HG02981 (cell line): ENCODE data around the gene MMD2.

Experiments
- ATAC-seq: cut with Tn5 transposase; IDR thresholded peaks from one replicate; pipeline ENCODE4 v1.9.1; 2021; ENCODE audit warnings: mild to moderate bottlenecking, moderate library complexity; ENCODE audit not compliant: unreplicated experiment

The MMD2 gene

DNA sequence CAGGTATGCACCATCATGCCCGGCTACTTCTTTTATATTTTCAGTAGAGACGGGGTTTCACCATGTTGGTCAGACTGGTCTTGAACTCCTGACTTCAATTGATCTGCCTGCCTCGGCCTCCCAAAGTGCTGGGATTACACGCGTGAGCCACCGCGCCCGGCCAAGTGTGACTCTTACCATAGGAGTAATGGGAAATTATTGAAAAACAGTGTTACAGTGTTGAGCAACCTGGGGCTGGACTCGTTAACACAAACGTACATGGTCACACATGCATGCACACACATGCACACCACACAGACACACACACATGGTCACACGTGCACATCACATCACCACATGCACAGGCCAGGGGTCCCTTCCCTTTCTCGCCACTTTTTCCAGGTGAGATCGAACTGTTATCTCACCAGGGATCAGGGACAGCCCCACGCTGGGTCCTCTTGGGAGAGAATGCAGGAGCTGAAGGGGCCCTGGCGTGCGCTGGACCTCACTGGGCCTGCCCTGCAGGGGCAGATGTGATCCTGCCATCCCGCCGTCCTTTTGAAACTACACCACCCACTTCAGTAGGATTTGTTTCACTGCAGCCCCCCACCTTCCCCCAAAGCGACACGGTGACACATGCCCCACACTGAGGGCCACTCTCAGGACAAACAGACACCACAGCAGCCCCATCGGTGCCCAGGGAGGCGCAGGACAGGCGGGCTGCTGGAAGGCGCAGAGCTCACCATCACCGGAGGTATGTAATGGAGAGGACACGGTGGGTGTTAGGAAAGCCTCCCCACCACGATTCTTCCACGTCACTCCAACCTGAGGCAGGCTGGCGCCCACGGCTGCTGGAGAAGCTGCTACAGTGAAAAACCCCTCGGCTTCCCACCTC, 85.7 kb downstream of the MMD2 start:
- no peak for ATAC-seq

GRCh38 chr7:4871930-4872675, 86.9 kb downstream of the MMD2 start:
- no peak for ATAC-seq

- no peak for ATAC-seq
Measured at GRCh38 chr7:4871056-4871680, 87.8 kb downstream of the MMD2 start.

DNA sequence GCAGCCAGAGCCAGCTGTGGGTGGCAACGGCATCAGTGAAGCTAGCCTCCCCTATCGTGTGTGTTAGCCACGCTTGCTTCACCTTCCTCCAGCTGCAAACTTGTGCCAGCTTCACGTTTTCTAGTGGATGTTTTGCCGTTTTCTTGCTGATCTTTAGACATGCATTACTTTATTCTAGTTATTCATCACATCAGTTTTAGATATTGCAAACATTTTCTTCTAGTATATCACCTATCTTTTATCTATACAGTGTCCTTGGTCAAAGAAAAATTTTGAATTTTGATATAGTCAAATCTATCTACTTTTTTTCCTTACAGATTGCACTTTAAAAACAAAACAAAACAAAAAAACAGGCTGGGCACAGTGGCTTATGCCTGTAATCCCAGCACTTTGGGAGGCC, 90.5 kb downstream of the MMD2 start:
- no peak for ATAC-seq

DNA sequence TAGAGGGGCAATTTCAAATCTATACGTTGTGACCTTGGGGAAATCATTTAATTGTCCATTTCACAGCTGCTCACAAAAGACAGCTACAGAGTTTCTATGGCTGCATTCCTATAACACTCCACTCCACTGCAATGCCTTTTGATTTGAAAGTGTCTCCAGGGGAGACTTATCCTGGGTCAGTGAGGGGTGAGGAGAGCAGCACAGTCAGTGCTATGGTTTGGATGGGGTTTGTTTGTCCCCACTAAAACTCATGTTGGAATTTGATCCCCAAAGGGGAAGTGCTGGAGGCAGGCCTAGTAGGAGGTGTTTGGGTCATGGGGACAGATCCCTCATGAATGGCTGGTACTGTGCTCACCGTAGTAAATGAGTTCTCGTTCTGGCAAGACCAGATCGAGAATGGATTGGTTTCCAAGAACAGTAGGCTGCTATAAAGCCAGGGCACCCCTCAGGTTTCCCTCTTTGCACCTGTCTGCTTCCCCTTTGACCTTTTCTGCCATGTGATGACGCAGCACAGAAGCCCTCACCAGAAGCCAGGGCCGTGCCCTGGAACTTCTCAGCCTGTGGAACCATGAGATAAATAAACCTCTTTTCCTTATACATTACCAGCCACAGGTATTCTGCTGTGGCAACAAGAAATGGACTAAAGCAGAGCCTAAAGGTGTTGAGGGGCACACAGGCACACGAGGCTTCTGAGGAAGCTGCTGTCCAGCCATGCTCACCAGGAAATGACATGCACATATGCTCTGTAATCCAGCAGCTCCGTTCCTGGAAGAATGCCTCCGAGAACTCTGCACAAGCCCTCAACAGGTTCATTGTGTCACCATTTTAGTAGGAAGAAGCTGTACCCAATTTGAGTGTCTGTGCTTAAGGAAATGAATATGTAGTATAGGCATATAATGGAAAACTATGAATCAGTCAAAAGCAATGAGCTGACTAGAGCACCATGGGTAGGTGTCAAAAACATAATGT, 92.2 kb downstream of the MMD2 start:
- ATAC-seq, result no peak

DNA sequence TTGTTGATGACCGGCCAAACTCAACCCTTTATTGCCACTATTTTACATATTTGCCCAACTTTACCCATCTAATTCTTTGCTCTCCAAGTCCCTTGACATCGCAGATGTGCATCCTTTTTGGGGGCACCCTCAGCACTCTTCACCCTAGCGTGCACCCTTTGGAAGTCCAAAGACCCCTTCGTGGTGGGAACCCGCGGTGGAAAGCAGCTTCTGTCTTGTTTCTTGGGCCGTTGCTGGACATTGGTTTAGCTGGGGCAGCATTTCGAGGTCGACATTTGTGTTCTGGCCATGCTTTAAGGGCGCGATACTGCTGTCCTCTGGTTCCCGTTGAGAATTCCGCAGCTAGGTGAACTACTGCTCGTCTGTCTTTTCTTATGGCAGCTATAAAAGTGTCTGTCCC, 96.8 kb downstream of the MMD2 start:
- ATAC-seq, result no peak

DNA sequence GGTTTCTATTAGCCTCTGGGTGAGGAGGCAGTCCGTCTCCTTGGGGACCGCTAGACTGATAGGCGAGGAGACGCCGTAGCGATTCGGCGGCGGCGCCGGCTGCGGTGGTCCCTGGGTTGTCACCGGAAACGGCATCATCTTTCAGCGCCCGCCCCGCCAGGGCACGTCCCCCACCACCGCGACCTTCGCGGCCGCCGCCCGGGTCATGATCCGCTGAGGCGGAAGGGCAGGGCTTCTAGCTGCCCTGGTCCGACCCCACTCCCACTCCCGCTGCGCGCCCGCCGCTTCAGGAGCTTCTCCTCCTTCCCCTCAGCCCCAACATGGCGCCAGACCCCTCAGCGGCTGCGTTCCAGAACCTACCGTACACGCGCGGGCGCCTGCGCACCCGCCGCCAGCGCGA, 97.3 kb downstream of the MMD2 start, which contains the start of gene PAPOLB:
TSS of gene PAPOLB (minus strand) at position 358 of the 400 bp plus-strand sequence. CDS start at position 138, 220 bp downstream.
- no peak for ATAC-seq

DNA sequence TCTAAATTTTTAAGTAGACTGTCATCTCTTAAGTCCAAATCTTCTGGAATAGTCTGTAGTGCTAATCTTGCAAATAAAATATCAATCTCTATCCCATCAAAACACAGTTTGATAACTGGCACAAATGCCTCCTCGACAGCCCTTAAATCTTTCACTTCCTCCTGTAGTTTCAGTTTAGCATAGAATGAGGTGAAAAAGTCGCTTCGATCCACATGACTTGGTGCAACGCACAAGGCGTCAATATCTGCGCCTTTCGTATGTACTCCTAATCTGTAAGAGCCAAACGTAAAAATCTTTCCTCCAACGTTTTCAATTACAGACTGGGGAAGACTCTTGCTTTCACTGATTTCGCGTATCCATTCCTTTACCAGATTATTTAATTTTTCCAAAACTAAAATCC, 97.8 kb downstream of the MMD2 start:
- no peak for ATAC-seq

DNA sequence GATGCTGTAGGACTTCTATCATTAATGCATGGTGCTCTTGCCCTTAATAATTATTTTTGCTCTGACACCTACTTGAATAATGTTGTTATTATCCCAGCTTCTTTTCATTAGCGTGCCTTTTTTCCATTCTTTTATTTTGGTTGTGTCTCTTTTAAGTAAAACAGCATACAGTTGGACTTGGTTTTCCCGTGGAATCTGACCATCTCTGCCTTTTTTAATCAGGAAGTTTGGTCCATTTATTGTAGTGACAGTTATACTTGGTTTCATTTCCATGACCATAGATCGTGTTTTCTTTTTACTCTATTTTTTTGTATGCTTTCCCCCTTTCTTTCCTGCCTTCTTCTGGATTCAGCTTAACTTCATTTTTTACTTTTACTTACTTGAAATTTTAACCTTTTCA, 101.8 kb downstream of the MMD2 start:
- no peak for ATAC-seq

GRCh38 chr7:4856336-4857057, 102.5 kb downstream of the MMD2 start:
- ATAC-seq, result no peak
